GM20431 (cell line): Measurements from ENCODE around the gene P2RX6.
"Not testable (repeated sequence)": the region's sequence is repeated elsewhere in the genome, so short reads cannot be mapped to it uniquely, and the experiment has no call there.

ENCODE experiments used
- in situ Hi-C: fragments of 300-500 bp; cut with MseI, MboI; formaldehyde crosslinking; loops from one replicate; pipeline ENCODE4 v1.15.0; 2020; ENCODE audit warnings: low sequenced_read_pairs; ENCODE audit not compliant: unreplicated experiment

Gene P2RX6

GRCh38 chr22:21030032-21030431, 15.1 kb downstream of the P2RX6 start:
- in situ Hi-C loops: no loop called here

GRCh38 chr22:21030621-21031544, 15.9 kb downstream of the P2RX6 start:
- in situ Hi-C loops: no loop called here

DNA sequence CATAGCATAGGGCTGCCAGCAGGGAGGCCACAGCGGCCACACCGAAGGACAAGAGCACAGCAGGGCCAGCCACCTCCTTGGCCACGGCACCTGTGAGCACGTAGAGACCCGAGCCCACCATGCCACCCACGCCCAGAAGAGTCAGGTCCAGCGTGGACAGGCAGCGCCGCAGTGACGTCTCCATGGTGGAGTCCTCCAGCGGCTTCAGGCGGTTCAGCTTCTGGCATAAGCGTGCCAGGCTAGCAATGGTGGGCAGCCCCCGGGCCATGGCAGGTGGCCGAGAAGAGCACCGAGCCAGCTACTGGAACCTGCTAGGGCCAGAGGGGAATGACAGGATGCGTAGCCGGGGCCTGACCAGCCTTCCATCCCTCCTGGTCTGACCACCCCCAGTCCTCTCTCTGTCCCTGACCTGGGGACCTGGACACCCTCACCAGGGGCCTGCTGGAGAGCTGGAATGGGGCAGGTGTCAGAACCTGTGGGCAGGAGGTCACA, 16.6 kb downstream of the P2RX6 start:
- in situ Hi-C loops: no loop called here

DNA sequence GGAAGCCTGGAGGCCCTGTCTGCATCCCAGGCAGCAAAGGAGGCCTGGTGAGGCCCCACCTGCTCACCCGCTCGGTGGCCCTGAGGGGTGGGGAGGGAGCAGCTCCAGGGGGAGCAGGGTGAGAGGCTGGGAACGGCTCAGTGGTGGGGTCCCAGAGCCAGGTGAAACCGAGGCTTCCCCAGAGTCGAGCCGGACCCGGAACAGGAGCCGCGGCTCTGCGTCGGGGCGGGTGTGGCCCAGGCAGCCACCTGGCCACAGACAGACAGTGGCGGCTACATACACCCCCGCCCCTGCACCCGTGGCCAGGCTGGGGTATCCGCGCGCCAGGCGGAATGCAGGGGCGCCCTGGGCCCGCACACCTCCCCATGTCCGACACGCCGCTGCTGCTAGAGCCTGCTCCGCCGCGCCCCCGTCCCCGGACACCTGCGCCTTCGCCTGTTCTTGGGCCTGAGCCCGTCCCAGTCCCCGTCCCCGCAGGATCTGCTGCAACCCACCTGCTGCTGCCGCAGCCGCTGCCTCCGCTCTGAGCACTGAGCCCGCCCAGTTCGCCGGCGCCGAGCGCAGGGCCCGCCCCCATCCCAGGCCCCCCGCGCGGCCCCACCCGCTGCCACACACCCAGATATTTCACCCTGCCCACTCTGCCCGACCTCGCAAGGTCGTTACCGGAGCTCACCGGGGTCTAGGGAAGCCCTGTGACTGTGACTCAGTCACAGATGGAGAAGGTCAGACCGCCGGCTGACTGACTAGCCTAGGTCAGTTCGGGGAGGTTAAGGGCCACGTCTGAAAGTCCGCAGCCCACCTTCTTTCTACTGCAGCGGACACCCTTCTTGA, 17.3 kb downstream of the P2RX6 start, which contains the start of gene SLC7A4:
SLC7A4 (minus strand) TSS at position 525 of the 831 bp plus-strand sequence. CDS start 749 bp downstream, outside the sequence.
- in situ Hi-C loops: no loop called here

DNA sequence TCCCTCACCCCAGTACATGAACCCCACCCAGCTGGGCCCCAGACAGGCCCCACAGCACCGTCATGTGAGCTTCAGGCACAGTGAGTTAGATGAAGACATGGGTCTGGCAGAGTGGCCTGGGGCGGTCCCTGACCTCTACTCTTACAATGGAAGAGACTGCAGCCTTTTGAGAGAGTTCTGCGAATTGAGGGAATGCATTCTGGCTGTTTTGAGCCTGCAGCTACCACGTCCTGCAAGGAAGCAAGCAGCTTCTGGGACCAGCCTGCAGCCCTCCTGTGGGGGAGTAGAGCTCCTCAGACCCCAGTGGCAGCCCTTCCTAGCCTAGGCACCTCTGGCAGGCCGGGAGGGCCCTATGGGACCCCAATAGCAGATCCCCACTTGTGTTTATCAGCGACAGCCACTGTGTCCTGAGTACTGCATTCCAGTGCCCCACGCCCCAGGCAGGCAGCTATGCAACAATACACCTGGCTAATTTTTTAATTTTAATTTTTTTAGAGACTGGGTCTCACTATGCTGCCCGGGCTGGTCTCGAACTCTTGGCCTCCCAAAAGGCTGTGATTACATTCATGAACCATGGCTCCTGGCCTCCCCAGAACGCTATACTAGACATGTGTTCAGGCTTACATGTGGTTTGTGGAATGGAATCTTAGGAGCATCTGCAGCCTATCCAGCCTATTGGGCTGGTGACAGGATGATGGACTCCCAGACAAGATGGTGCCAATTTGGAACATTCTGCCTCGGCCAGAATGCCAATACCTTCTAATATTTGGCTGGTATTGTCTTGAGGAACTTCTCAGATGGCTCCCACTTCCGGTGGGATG, 18.1 kb downstream of the P2RX6 start:
- in situ Hi-C loops: no loop called here

DNA sequence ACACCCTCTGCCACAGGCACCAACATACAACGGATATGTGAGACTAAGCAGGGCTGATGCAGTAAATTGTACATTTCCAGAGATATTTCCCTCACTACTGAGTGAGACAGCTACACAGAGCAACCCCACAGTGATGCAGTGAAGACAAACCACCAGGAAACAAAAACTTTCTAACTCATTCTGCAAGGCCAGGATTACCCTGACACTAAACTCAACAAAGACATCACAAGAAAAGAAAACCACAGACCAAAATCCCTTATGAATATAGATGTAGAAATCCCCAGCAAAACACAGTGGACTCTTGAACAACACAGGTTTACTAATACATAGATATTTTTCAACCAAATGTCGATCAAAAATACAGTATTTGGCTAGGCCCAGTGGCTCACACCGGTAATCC, 18.9 kb downstream of the P2RX6 start:
- in situ Hi-C loops: no loop called here

GRCh38 chr22:21034989-21035388, 20.0 kb downstream of the P2RX6 start:
- in situ Hi-C loops: no loop called here

- in situ Hi-C loops: no loop called here
Observed at GRCh38 chr22:21038405-21038804, 23.4 kb downstream of the P2RX6 start.

- in situ Hi-C loops: not testable (repeated sequence)
Observed at GRCh38 chr22:21039158-21039557, 24.2 kb downstream of the P2RX6 start.

- in situ Hi-C loops: no loop called here
Observed at GRCh38 chr22:21041937-21042336, 27.0 kb downstream of the P2RX6 start.

- in situ Hi-C loops: no loop called here
Observed at GRCh38 chr22:21042978-21043859, 28.3 kb downstream of the P2RX6 start.

DNA sequence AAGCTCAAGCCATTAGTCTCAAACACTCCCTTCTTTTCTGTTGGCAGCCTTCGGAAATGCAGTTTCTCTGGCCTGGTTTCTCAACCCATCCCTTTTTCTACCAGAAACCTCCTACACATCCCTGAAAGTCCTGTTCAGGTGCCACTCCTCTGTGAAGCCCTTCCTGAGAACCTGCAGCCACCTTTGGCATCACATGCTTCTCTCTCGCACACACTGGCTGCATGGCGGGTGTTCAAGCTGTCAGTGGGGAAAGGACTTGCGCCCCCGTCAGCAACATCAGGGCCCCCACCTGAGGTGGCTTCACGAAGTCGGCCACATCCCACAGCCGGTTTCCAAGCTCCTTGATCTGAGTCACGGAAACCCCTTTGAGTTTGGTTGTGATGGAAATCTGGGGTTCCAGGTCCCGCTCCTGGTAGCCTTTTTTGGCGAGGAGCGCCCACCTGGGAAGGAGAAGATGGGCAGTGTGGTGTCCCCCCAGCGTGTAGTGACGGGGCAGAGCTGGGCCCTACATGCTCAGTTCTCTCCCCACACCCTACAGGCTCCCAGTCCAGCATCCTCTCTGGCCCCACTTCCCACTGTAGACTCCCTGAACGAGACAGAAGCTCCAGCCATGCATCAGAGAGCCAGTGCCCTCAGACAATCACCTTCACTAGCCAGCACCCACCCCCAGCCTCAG, 29.0 kb downstream of the P2RX6 start:
- in situ Hi-C loops: no loop called here

DNA sequence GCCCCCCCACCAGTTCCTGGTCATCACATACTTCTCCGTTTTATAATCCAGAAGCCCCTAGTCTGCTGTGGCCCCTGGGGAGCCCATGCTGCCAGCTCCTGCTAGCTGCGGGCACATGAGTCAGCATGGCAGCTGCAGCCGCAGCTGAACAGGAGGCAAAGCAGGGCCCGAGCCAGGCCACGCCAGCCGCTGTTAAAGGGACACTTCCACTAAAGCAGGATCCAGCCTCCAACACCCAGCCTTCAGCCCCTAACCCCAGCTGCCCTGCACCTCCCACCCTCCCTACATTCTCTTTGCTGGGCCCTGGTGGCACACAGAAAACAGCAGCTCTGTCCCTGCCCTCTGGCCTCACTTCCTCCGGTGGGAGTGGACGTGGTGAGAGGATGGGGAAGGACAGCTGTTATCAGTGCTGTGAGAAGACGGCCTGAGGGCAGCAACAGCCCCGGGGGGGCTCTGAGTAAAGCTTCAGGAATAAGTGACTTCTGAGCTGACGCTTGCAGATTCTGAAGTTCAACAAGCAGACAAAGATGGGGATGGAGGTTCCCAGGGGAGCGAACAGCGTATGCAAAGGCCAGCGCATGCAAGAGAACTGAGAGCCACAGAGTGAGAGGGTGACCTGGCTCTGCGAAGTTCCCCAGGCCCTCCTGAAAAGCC, 30.1 kb downstream of the P2RX6 start:
- in situ Hi-C loops: no loop called here

- in situ Hi-C loops: no loop called here
Observed at GRCh38 chr22:21045585-21046294, 30.8 kb downstream of the P2RX6 start, which contains the start of gene LRRC74B. TSS of gene LRRC74B (plus strand) at chr22:21045946. CDS start at chr22:21045987, 41 bp downstream.

- in situ Hi-C loops: no loop called here
Observed at GRCh38 chr22:21047035-21047661, 32.2 kb downstream of the P2RX6 start.

DNA sequence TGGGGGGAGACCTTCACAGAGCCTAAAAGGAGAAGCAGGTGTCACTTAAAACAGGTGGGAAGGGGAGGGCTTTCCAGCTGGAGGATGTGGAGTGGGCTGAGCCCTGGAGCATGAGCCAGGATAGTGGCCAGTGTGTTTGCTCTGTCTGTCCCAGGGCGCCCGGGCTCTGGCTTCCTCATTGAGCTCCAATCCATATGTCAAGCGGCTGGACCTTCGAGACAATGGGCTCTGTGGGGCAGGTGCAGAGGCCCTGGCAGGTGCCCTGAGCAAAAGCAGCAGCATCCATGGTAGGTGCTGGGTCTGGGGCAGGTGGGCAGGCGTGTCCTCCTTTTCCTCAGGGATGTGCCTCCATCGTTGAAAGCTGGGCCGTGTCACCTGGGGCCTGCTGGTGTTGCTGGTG, 32.8 kb downstream of the P2RX6 start:
- in situ Hi-C loops: no loop called here

- in situ Hi-C loops: not testable (repeated sequence)
Observed at GRCh38 chr22:21048448-21048847, 33.5 kb downstream of the P2RX6 start.
